IMR-90 (cell line): ENCODE results near the gene UTF1. TPM values are rescaled to one million over a fixed set of nuclear protein-coding genes. Genes with fewer than 3 reads are reported as not detected.

ENCODE experiments used
- ATAC-seq: fragments of 200-7000 bp; cut with Tn5 transposase; 2 replicates; pipeline ENCODE4 v1.9.1; 2020; ENCODE audit warnings: low read depth, mild to moderate bottlenecking, moderate library complexity
- BruUV-seq: library from RNA; stranded (reverse); fragments of 400-500 nt; replicated peaks from 2 replicates; lab custom pipeline; 2021; lab: Mats Ljungman, UMichigan
- CTCF ChIA-PET: fragments of 300-600 bp; formaldehyde crosslinking; extraction: SDS; loops from one replicate; lab custom pipeline; 2021; ENCODE audit warnings: antibody characterized with exemption; lab: Yijun Ruan, JAX
- POLR2A ChIA-PET: fragments of 300-600 bp; sonication (Branson Sonifier 250); formaldehyde crosslinking; loops from one replicate; lab custom pipeline; 2022; ENCODE audit warnings: antibody characterized with exemption; ENCODE audit not compliant: unreplicated experiment; lab: Charles Lee
- DNase-seq: peaks from one replicate; pipeline ENCODE4 v3.0.0; 2013
- H2AFZ ChIP-seq: replicated peaks from 2 replicates; pipeline ENCODE3; 2013; ENCODE audit warnings: low read length, mild to moderate bottlenecking; ENCODE audit not compliant: poor library complexity
- H2AK5ac ChIP-seq: 2 replicates; pipeline ENCODE4 v1.6.1; 2013; ENCODE audit warnings: low read depth, low read length, inconsistent platforms
- H2AK9ac ChIP-seq: replicated peaks from 2 replicates; pipeline ENCODE3; 2013; ENCODE audit warnings: mild to moderate bottlenecking, low read depth, low read length, moderate library complexity; ENCODE audit not compliant: poor library complexity
- H2BK120ac ChIP-seq: 2 replicates; pipeline ENCODE4 v1.6.1; 2013; ENCODE audit warnings: low read depth, low read length, inconsistent platforms
- H2BK15ac ChIP-seq: 3 replicates; pipeline ENCODE4 v1.6.1; 2013; ENCODE audit warnings: low read depth, low read length, inconsistent platforms
- H2BK20ac ChIP-seq: 2 replicates; pipeline ENCODE4 v1.6.1; 2013; ENCODE audit warnings: low read depth, mild to moderate bottlenecking, inconsistent platforms, low read length, moderate library complexity
- H2BK5ac ChIP-seq: 2 replicates; pipeline ENCODE4 v1.6.1; 2013; ENCODE audit warnings: mild to moderate bottlenecking, low read depth, low read length, inconsistent platforms; ENCODE audit not compliant: poor library complexity, severe bottlenecking
- H3K14ac ChIP-seq: replicated peaks from 2 replicates; pipeline ENCODE4 v1.6.1; 2013; ENCODE audit warnings: low read depth, low read length, inconsistent platforms
- H3K18ac ChIP-seq: 2 replicates; pipeline ENCODE4 v1.6.1; 2013; ENCODE audit warnings: low read depth, low read length, control low read depth
- H3K23ac ChIP-seq: 2 replicates; pipeline ENCODE4 v1.6.1; 2013; ENCODE audit warnings: low read depth, low read length, inconsistent platforms
- H3K27ac ChIP-seq: 2 replicates; pipeline ENCODE4 v1.5.1; 2013; ENCODE audit warnings: mild to moderate bottlenecking, control low read depth, low read length; ENCODE audit not compliant: insufficient read depth
- H3K27me3 ChIP-seq: 2 replicates; pipeline ENCODE4 v1.6.1; 2013; ENCODE audit warnings: low read length; ENCODE audit not compliant: control insufficient read depth, insufficient read depth
- H3K36me3 ChIP-seq: 2 replicates; pipeline ENCODE4 v1.6.1; 2013; ENCODE audit warnings: low read length, mixed read lengths; ENCODE audit not compliant: control insufficient read depth, insufficient read depth
- H3K4ac ChIP-seq: 2 replicates; pipeline ENCODE4 v1.6.1; 2013; ENCODE audit warnings: low read depth, low read length, inconsistent platforms
- H3K4me1 ChIP-seq: 2 replicates; pipeline ENCODE4 v1.6.1; 2013; ENCODE audit warnings: low read length, mixed read lengths; ENCODE audit not compliant: control insufficient read depth, insufficient read depth
- H3K4me2 ChIP-seq: 2 replicates; pipeline ENCODE4 v1.6.1; 2013; ENCODE audit warnings: low read depth, mild to moderate bottlenecking, control low read depth, low read length, moderate library complexity
- H3K4me3 ChIP-seq: 2 replicates; pipeline ENCODE4 v1.5.1; 2013; ENCODE audit warnings: low read depth, mild to moderate bottlenecking, control low read depth, low read length, moderate library complexity; ENCODE audit not compliant: insufficient read depth
- H3K56ac ChIP-seq: 2 replicates; pipeline ENCODE4 v1.6.1; 2013; ENCODE audit warnings: low read length, inconsistent platforms; ENCODE audit not compliant: insufficient read depth; ENCODE audit errors: extremely low read depth
- H3K79me1 ChIP-seq, 2 experiments: 2 replicates each; pipeline ENCODE4 v1.6.1; 2013; ENCODE audit warnings: low read length in 2 of 2, inconsistent platforms in 1 of 2, low read depth in 1 of 2
- H3K9ac ChIP-seq: 2 replicates; pipeline ENCODE4 v1.6.1; 2013; ENCODE audit warnings: low read depth, low read length, control low read depth
- H3K9me1 ChIP-seq: 2 replicates; pipeline ENCODE4 v1.6.1; 2013; ENCODE audit warnings: low read length, inconsistent platforms; ENCODE audit not compliant: insufficient read depth
- H3K9me3 ChIP-seq: 2 replicates; pipeline ENCODE4 v1.6.1; 2013; ENCODE audit warnings: low read length; ENCODE audit not compliant: control insufficient read depth, insufficient read depth
- H4K20me1 ChIP-seq: 2 replicates; pipeline ENCODE4 v1.6.1; 2013; ENCODE audit warnings: low read length, inconsistent platforms; ENCODE audit not compliant: insufficient read depth
- H4K5ac ChIP-seq: 2 replicates; pipeline ENCODE4 v1.6.1; 2013; ENCODE audit warnings: mild to moderate bottlenecking, low read depth, low read length, control low read depth
- H4K8ac ChIP-seq, 2 experiments: 2 replicates each; pipeline ENCODE4 v1.6.1; 2013; ENCODE audit warnings: low read depth in 2 of 2, low read length in 2 of 2, control low read depth in 1 of 2, inconsistent platforms in 1 of 2
- H4K91ac ChIP-seq: 2 replicates; pipeline ENCODE4 v1.6.1; 2013; ENCODE audit warnings: low read depth, low read length, inconsistent platforms; ENCODE audit not compliant: insufficient read depth
- BHLHE40 ChIP-seq: fragments of 150-350 bp; IDR thresholded peaks from 2 replicates; pipeline ENCODE4 v1.6.1; 2016; ENCODE audit warnings: mild to moderate bottlenecking, low read depth, low read length
- CEBPB ChIP-seq: IDR thresholded peaks from 2 replicates; pipeline ENCODE4 v1.6.1; 2012; ENCODE audit warnings: low read depth, low read length, improper control_type of control experiment
- CHD1 ChIP-seq: IDR thresholded peaks from 2 replicates; pipeline ENCODE4 v1.6.1; 2012; ENCODE audit warnings: low read depth, low read length, improper control_type of control experiment
- CTCF ChIP-seq: conservative IDR thresholded peaks from 2 replicates; pipeline ENCODE4 v1.5.1; 2012; ENCODE audit warnings: mild to moderate bottlenecking, low read depth, low read length, improper control_type of control experiment
- ELK1 ChIP-seq: fragments of 150-350 bp; IDR thresholded peaks from 2 replicates; pipeline ENCODE4 v1.6.1; 2016; ENCODE audit warnings: low read depth, mild to moderate bottlenecking, low read length, moderate library complexity, borderline replicate concordance
- FOS ChIP-seq: fragments of 150-350 bp; IDR thresholded peaks from 2 replicates; pipeline ENCODE4 v1.6.1; 2016; ENCODE audit warnings: low read depth, low read length
- MAFK ChIP-seq: IDR thresholded peaks from 2 replicates; pipeline ENCODE4 v1.6.1; 2012; ENCODE audit warnings: low read depth, low read length, improper control_type of control experiment
- MAZ ChIP-seq: IDR thresholded peaks from 2 replicates; pipeline ENCODE4 v1.6.1; 2012; ENCODE audit warnings: low read depth, mild to moderate bottlenecking, low read length, improper control_type of control experiment, moderate library complexity, borderline replicate concordance
- MXI1 ChIP-seq: IDR thresholded peaks from 2 replicates; pipeline ENCODE4 v1.6.1; 2012; ENCODE audit warnings: low read depth, mild to moderate bottlenecking, low read length, moderate library complexity, borderline replicate concordance
- NFE2L2 ChIP-seq: fragments of 150-350 bp; IDR thresholded peaks from 2 replicates; pipeline ENCODE4 v1.6.1; 2016; ENCODE audit warnings: low read depth, mild to moderate bottlenecking, low read length
- POLR2A ChIP-seq: IDR thresholded peaks from 2 replicates; pipeline ENCODE4 v1.6.1; 2012; ENCODE audit warnings: mild to moderate bottlenecking, low read depth, low read length
- RAD21 ChIP-seq: IDR thresholded peaks from 2 replicates; pipeline ENCODE4 v1.6.1; 2012; ENCODE audit warnings: low read length, improper control_type of control experiment
- RCOR1 ChIP-seq: IDR thresholded peaks from 2 replicates; pipeline ENCODE4 v1.6.1; 2012; ENCODE audit warnings: mild to moderate bottlenecking, low read length, improper control_type of control experiment; ENCODE audit not compliant: insufficient replicate concordance
- RFX5 ChIP-seq: IDR thresholded peaks from 2 replicates; pipeline ENCODE4 v1.8.0; 2012; ENCODE audit warnings: low read depth, mild to moderate bottlenecking, low read length, moderate library complexity
- SMC3 ChIP-seq: fragments of 150-350 bp; IDR thresholded peaks from 2 replicates; pipeline ENCODE4 v1.6.1; 2016; ENCODE audit warnings: low read depth, mild to moderate bottlenecking, antibody characterized with exemption, low read length, moderate library complexity
- USF2 ChIP-seq: fragments of 150-350 bp; IDR thresholded peaks from 2 replicates; pipeline ENCODE4 v1.6.1; 2017; ENCODE audit warnings: mild to moderate bottlenecking, antibody characterized with exemption, low read length, low read depth
- WGBS, 2 experiments: methylation state at CpG; one replicate each; pipeline versions ENCODE4 v1.1.5 to v1.1.7; 2013; ENCODE audit warnings: missing lambda C conversion rate in 2 of 2; ENCODE audit not compliant: insufficient read length in 1 of 2; ENCODE audit errors: extremely low coverage in 2 of 2; 5-methylcytosine and 5-hydroxymethylcytosine counted together
- dilution Hi-C: fragments of 300-500 bp; cut with HindIII; formaldehyde crosslinking; loops from one replicate; pipeline ENCODE4 v1.14.3; 2018; ENCODE audit warnings: low sequenced_read_pairs; ENCODE audit not compliant: unreplicated experiment
- in situ Hi-C: fragments of 300-500 bp; cut with MboI; formaldehyde crosslinking; loops from 3 replicates; pipeline ENCODE4 v1.14.3; 2019; ENCODE audit warnings: low sequenced_read_pairs, inconsistent platforms, mixed read lengths
- intact Hi-C: fragments of 100-400 bp; cut with micrococcal nuclease; formaldehyde crosslinking; loops from 2 replicates; pipeline ENCODE4 v1.10.0; 2022
- polyA plus RNA-seq, 3 experiments: library from polyadenylated mRNA; depleted of rRNA; stranded (reverse); fragments of >200 nt; gene quantifications; 2 replicates each; pipeline ENCODE4 v1.2.3, GENCODE V29; 2012; ENCODE audit warnings: low replicate concordance in 1 of 3
- total RNA-seq: library from RNA; depleted of rRNA; stranded (reverse); fragments of >200 nt; gene quantifications from 2 replicates; pipeline ENCODE4 v1.2.3, GENCODE V29; 2012

The UTF1 gene
- total and polyA plus RNA-seq, 2 of the 4 experiments (the other 2 are of a cell fraction), result not detected

DNA sequence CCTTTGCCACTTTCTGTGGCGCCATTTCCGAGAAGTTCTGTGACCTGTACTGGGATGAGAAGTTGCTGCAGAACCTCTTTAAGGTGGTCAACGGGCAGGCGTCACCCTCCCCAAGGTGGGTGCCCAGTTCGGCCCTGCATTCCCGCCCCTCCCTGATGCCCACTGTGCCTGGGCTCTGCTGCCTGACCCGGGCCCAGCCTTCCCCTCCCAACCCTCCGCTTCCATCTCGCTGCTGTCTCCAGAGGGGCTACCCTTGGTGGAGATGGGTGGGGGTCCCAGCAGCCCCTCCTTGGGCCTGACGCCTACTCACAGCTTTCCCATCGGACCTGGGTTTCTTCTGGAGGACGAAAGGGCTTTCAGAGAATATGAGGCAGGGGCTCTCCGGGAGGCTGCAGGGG, 30.5 kb upstream of the UTF1 start:
- intact Hi-C loops, result no loop called here
- Histone ChIP-seq H3K4me1 (no peaks in the 10 kb centered on the region), H2BK5ac (no peak overlapping the region), H3K36me3 (no peaks in the 10 kb centered on the region), H3K18ac (no peak overlapping the region), H4K20me1 (no peaks in the 10 kb centered on the region), H3K27me3 (no peaks in the 10 kb centered on the region), H3K4me3 (no peak overlapping the region), H4K91ac (no peak overlapping the region), H3K27ac (no peak overlapping the region), H3K9ac (no peak overlapping the region), H2AK9ac (no peak overlapping the region), H2BK20ac (no peak overlapping the region), H2AFZ (no peak overlapping the region), H3K14ac (no peak overlapping the region), H3K23ac (no peak overlapping the region), H4K8ac (no peak overlapping the region), H3K56ac (no peak overlapping the region), H2BK120ac (no peak overlapping the region), H2BK15ac (no peak overlapping the region), H3K9me1 (no peaks in the 10 kb centered on the region), H3K4ac (no peak overlapping the region), H3K9me3 (no peaks in the 10 kb centered on the region), H4K5ac (no peak overlapping the region), H3K4me2 (no peak overlapping the region), H2AK5ac (no peak overlapping the region), H3K79me1 (no peaks in the 10 kb centered on the region)
- in situ Hi-C loops, result no loop called here
- ATAC-seq, result no peak
- DNase-seq, result no peak
- BruUV-seq, result no TSS peak
- ChIA-PET POLR2A (no interaction called here), CTCF (no interaction called here)
- dilution Hi-C loops, result no loop called here
- TF ChIP-seq NFE2L2 (no peak), BHLHE40 (no peak), RCOR1 (no peak), USF2 (no peak), POLR2A (no peak), FOS (no peak), ELK1 (no peak), CEBPB (no peak), MAFK (no peak), RAD21 (no peak), MXI1 (no peak), CHD1 (no peak), CTCF (no peak), MAZ (no peak), SMC3 (no peak), RFX5 (no peak)
- 57% methylated on average over 2 of the region's 13 CpGs; no CpG with 5 or more reads in 1 of the 2 experiments for WGBS, 2 experiments
